Upper lobe of right lung (tissue), 1 donor: ENCODE data around the gene TGFB2. TPM values are rescaled to one million over a fixed set of nuclear protein-coding genes. Genes with fewer than 3 reads are reported as not detected.

Experiments
- ATAC-seq: fragments of 200-7000 bp; cut with Tn5 transposase; one replicate; pipeline ENCODE4 v1.9.1; 2020; ENCODE audit warnings: mild to moderate bottlenecking, moderate library complexity
- DNase-seq: peaks from one replicate; pipeline ENCODE4 v3.0.0-alpha.2; 2020
- H3K27ac ChIP-seq: fragments of 200-600 bp; one replicate; pipeline ENCODE4 v1.8.0; 2022
- H3K27me3 ChIP-seq: fragments of 200-600 bp; one replicate; pipeline ENCODE4 v1.8.0; 2022; ENCODE audit warnings: mild to moderate bottlenecking
- H3K36me3 ChIP-seq: fragments of 200-600 bp; one replicate; pipeline ENCODE4 v1.8.0; 2022
- H3K4me1 ChIP-seq: fragments of 200-600 bp; one replicate; pipeline ENCODE4 v1.8.0; 2022
- H3K4me3 ChIP-seq: fragments of 200-600 bp; one replicate; pipeline ENCODE4 v1.8.0; 2022; ENCODE audit warnings: mild to moderate bottlenecking
- H3K9me3 ChIP-seq: fragments of 200-600 bp; one replicate; pipeline ENCODE4 v1.8.0; 2022
- intact Hi-C: fragments of 100-400 bp; cut with DNase I; formaldehyde crosslinking; loops from one replicate; pipeline ENCODE4 v1.11.0; 2022
- total RNA-seq: library from RNA; stranded (reverse); fragmentation: NEBNext Ultra II Directional; extraction: Animal tissue kit (Norgen Biotek cat#: 25700); gene quantifications from one replicate; pipeline ENCODE4 v1.2.1, GENCODE V29; 2021
- TF ChIP-seq, protein P1 (sequence below): fragments of 200-600 bp; IDR thresholded peaks from one replicate; pipeline ENCODE4 v1.8.0; 2022; ENCODE audit warnings: antibody characterized with exemption
- donor health status: DM: no; HTN: yes; CAD: no; lungs with severe emphysema.

The TGFB2 gene
- total RNA-seq, 1 donor from 2014 or later: 19.8 TPM

DNA sequence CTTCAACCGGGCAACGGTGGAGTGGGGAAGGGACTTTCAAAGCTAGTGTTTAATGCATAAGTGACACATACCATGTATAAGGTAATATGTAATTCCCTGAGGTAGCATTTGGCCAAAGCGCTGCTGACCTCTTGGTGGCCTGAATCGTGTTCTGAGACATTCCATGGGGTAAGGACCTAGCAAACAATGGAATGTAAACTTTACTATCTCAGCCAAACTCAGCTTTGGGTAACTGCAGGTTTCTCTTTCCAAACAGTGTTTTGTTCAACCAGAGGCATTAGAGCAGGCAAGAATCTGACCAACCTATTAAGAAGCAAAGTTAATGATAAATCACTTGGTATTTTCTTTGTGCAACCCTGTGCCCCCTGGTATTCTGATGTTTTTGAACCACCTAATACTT is 22.0 kb downstream of the TGFB2 start:
- H3K4me3 ChIP-seq: no peak overlapping the region
- H3K27me3 ChIP-seq: no peaks in the 10 kb centered on the region
- no peaks in the 10 kb centered on the region for H3K36me3 ChIP-seq
- DNase-seq (no peak), ATAC-seq (peak; percentile 57)
- H3K4me1 ChIP-seq: peaks cover 30% of the 10 kb centered on the region
- intact Hi-C loops: no loop called here
- TF ChIP-seq, protein P1, sequence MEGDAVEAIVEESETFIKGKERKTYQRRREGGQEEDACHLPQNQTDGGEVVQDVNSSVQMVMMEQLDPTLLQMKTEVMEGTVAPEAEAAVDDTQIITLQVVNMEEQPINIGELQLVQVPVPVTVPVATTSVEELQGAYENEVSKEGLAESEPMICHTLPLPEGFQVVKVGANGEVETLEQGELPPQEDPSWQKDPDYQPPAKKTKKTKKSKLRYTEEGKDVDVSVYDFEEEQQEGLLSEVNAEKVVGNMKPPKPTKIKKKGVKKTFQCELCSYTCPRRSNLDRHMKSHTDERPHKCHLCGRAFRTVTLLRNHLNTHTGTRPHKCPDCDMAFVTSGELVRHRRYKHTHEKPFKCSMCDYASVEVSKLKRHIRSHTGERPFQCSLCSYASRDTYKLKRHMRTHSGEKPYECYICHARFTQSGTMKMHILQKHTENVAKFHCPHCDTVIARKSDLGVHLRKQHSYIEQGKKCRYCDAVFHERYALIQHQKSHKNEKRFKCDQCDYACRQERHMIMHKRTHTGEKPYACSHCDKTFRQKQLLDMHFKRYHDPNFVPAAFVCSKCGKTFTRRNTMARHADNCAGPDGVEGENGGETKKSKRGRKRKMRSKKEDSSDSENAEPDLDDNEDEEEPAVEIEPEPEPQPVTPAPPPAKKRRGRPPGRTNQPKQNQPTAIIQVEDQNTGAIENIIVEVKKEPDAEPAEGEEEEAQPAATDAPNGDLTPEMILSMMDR: no peak
- H3K9me3 ChIP-seq: no peaks in the 10 kb centered on the region
- H3K27ac ChIP-seq: no peak overlapping the region

DNA sequence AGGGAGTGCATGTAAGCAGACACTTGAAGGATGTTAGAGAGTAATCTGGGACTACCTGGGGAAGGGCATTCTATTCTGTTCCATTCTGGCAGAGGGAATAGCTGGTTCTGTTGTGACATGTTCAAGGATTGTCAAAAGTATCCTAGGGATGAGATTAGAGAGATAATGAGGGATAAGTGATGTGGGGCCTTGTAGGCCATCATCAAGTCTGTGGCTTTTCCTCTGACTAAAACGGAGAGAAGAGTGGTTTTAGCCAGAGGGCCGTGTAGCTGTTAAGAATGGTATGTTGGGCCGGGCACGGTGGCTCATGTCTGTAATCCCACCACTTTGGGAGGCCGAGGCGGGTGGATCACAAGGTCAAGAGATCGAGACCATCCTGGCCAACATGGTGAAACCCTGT is 23.6 kb downstream of the TGFB2 start:
- Histone ChIP-seq H3K4me3 (no peak overlapping the region), H3K27me3 (no peaks in the 10 kb centered on the region), H3K4me1 (peaks cover 36% of the 10 kb centered on the region), H3K27ac (no peak overlapping the region), H3K9me3 (no peaks in the 10 kb centered on the region), H3K36me3 (no peaks in the 10 kb centered on the region)
- intact Hi-C loops: no loop called here
- ATAC-seq: no peak
- DNase-seq: no peak
- TF ChIP-seq, protein P1: no peak

DNA sequence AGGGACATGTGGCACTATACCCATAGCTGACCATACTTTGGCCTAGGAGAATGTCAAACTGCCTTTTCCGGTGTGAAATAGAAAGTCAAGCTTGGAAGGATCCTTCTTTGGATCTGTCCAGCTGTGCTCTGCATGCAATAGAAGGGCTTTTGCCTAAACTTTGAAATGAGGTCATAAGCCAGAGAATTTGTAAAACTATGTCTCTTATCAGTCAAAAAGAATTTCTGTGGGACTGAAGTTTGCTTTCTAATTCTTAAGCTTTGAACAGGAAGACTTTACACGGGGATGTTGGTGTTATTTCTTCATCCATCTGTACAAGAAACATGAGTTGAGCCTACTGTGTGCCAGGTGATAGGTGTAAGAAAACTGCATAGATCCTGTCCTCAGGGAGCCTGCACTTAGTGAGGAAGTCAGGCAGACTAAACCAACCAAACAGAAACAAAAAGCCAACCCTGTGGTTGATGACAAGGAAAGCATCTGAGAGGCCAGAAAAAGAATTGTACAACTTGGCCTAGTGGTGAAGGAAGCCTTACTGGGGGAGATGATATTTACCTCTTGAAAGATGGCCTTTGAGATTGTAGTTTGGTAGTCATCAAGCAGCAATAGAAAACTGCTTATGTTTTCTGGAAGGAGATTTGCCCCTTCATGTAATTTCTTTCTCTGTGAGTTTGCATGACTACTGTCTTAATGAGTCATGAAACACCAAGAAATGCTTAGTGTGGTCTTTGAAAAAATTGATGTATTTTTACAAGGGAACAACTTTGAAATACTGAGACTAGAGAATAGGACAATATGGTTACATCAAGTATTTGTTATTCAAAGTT is 24.8 kb downstream of the TGFB2 start:
- DNase-seq: no peak
- no peaks in the 10 kb centered on the region for H3K36me3 ChIP-seq
- H3K27me3 ChIP-seq: no peaks in the 10 kb centered on the region
- intact Hi-C loops: no loop called here
- H3K9me3 ChIP-seq: no peaks in the 10 kb centered on the region
- no peak for ATAC-seq
- H3K4me1 ChIP-seq: peaks cover 34% of the 10 kb centered on the region
- no peak overlapping the region for H3K27ac ChIP-seq
- no peak overlapping the region for H3K4me3 ChIP-seq
- TF ChIP-seq, protein P1: no peak

DNA sequence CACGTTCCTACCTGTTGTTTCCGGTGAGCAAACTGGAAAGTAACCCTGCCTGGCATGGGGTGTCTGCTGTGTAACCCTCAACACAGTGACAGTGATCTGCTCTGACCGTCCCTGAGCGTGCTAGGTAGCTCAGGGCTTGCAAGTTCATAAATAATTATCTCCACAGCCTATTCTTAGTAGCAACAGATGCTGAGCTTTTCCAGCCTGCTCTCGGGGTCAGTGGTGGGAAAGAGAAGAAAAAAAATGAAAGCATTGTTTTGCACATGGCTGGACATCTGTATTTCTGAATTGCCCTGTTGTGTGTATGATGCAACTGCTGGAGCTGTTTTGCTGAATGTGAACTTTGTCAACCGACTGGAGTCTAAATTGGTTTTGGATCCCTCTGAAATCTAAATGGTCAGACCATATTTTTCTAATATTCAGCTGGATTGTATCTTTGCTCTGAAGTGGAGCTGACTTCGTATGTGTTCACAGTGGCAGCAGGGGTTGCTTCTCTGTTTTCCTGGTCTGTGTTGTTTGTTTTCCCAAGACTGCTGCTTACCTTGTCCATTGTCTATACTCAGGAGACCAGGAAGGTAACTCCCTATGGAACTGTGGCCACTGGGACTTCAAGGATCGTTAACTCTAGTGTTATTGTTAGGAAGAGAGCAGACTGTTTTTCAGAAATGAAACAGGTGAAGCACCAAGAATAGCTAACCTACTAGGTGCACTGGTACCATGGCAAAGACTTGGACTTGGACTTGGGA is 27.0 kb downstream of the TGFB2 start:
- H3K9me3 ChIP-seq: no peaks in the 10 kb centered on the region
- DNase-seq (no peak), ATAC-seq (no peak)
- H3K27ac ChIP-seq: peak overlapping the region; percentile 44
- H3K4me1 ChIP-seq: peaks cover 29% of the 10 kb centered on the region
- no peaks in the 10 kb centered on the region for H3K27me3 ChIP-seq
- no peaks in the 10 kb centered on the region for H3K36me3 ChIP-seq
- TF ChIP-seq, protein P1: no peak
- intact Hi-C loops: no loop called here
- no peak overlapping the region for H3K4me3 ChIP-seq

DNA sequence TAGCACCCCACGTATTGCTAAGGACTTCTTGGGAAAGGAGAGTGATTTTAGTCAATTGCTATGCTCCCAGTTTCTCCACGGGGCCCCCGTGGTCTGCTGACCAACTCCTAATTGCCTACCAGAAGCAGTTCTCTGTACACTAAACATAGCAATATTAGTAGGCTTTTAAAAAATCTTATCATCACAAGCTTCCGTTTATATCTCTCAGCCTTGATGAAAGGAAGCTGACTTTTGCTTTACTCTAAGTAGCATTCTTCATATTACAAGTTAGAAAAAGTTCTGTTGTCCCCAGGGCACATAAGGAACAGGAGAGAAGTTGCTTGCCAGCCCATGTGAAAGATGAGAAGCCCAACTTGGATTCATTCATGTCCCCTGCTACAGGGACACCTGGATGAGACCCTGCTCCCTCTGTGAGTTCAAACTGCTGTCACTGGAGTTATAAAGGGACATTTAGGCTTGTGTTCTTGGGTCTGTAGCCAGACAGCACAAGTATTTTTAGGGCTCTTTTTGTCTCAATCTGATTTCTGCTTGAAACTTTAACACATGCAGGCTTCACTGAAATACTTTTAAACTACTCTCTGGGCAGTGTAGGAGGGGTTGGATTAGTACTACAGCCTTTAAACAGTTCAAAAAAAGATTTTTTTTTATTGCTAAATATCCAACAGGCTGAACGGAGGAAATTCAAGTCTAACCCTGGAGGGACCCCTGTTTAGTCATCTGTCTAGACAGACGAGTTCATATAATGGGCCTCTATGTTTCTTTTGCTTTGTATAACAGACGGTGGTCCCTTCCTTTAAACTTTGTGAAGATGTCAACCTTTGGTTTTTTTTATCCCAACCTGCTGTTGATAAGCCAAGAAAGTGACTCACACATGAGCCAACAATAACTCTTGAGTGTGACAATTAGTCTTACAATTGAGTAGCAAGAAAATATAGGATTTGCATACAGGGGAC is 29.5 kb downstream of the TGFB2 start:
- Histone ChIP-seq H3K4me1 (peaks cover 34% of the 10 kb centered on the region), H3K4me3 (no peak overlapping the region), H3K27ac (no peak overlapping the region), H3K9me3 (no peaks in the 10 kb centered on the region), H3K36me3 (no peaks in the 10 kb centered on the region), H3K27me3 (no peaks in the 10 kb centered on the region)
- TF ChIP-seq, protein P1: no peak
- ATAC-seq: no peak
- no peak for DNase-seq
- intact Hi-C loops: no loop called here
